HepG2 (cell line): ENCODE results near the gene NOL4L. TPM values are rescaled to one million over a fixed set of nuclear protein-coding genes. Genes with fewer than 3 reads are reported as not detected.

ENCODE experiments used
- ATAC-seq: fragments of 200-7000 bp; cut with Tn5 transposase; 3 replicates; pipeline ENCODE4 v1.9.1; 2020; ENCODE audit warnings: mild to moderate bottlenecking, moderate library complexity
- BruUV-seq: library from RNA; stranded (reverse); fragments of 400-500 nt; replicated peaks from 2 replicates; lab custom pipeline; 2021; lab: Mats Ljungman, UMichigan
- CTCF ChIA-PET: fragments of 300-600 bp; formaldehyde crosslinking; extraction: SDS; loops from one replicate; lab custom pipeline; 2021; ENCODE audit warnings: low total read pairs, inconsistent platforms, low intra/inter-chr PET ratio; lab: Yijun Ruan, JAX
- POLR2A ChIA-PET: fragments of 350-600 bp; sonication (Branson Sonifier 250); formaldehyde crosslinking; loops from one replicate; lab custom pipeline; 2020; ENCODE audit warnings: antibody characterized with exemption, inconsistent platforms; lab: Yijun Ruan, JAX
- DNase-seq: peaks from one replicate; pipeline ENCODE4 v3.0.0-alpha.2; 2015; ENCODE audit warnings: low spot score
- FAIRE-seq: peaks from 3 replicates; lab custom pipeline; 2011; peaks lifted over from hg19 to GRCh38; lab: Jason Lieb, UNC
- H2AFZ ChIP-seq: one replicate; pipeline ENCODE4 v1.6.1; 2011; ENCODE audit warnings: low read length, inconsistent platforms
- H3K27ac ChIP-seq: fragments of 300-600 bp; 3 replicates; pipeline ENCODE4 v1.8.0; 2011; ENCODE audit warnings: mixed run types, mild to moderate bottlenecking, mixed read lengths, low read length, inconsistent platforms; ENCODE audit not compliant: insufficient read depth; ENCODE audit errors: extremely low read length
- H3K27me3 ChIP-seq, 2 experiments: fragments of 200-600 bp in 1 of 2; 2 replicates in 1 of 2; 3 replicates in 1 of 2; pipeline versions ENCODE4 v1.6.0 to v1.8.0; 2011; ENCODE audit warnings: low read length in 2 of 2, mild to moderate bottlenecking in 2 of 2, moderate library complexity in 2 of 2, inconsistent platforms in 1 of 2; ENCODE audit not compliant: insufficient read depth in 2 of 2, control insufficient read depth in 1 of 2
- H3K36me3 ChIP-seq, 2 experiments: fragments of 200-600 bp in 1 of 2; replicated peaks in 1 of 2; 2 replicates in 1 of 2; 3 replicates in 1 of 2; pipeline versions ENCODE4 v1.5.1 to v1.8.0; 2011; ENCODE audit warnings: low read length in 2 of 2, inconsistent platforms in 1 of 2; ENCODE audit not compliant: insufficient read depth in 2 of 2, control insufficient read depth in 1 of 2
- H3K4me1 ChIP-seq: 2 replicates; pipeline ENCODE4 v1.5.1; 2012; ENCODE audit warnings: low read length, inconsistent platforms; ENCODE audit not compliant: insufficient read depth
- H3K4me2 ChIP-seq: 2 replicates; pipeline ENCODE4 v1.6.0; 2011; ENCODE audit warnings: low read depth, low read length, inconsistent platforms
- H3K4me3 ChIP-seq, 3 experiments: fragments of 200-600 bp in 1 of 3; sonication (generic), shearing (Covaris generic) in 1 of 3; replicated peaks in 1 of 3; 2 replicates each; pipeline ENCODE4 v1.5.1; 2011 to 2016; ENCODE audit warnings: low read length in 3 of 3, inconsistent platforms in 2 of 3, low read depth in 2 of 3, mild to moderate bottlenecking in 2 of 3, control low read depth in 1 of 3, mixed read lengths in 1 of 3; ENCODE audit not compliant: insufficient read depth in 1 of 3
- H3K79me2 ChIP-seq: one replicate; pipeline ENCODE4 v1.6.1; 2011; ENCODE audit warnings: low read length, inconsistent platforms; ENCODE audit not compliant: insufficient read depth
- H3K9ac ChIP-seq: 2 replicates; pipeline ENCODE4 v1.6.0; 2011; ENCODE audit warnings: mild to moderate bottlenecking, low read depth, low read length, inconsistent platforms; ENCODE audit not compliant: insufficient read depth
- H3K9me3 ChIP-seq: 2 replicates; pipeline ENCODE4 v1.5.1; 2012; ENCODE audit warnings: mild to moderate bottlenecking, low read length
- H4K20me1 ChIP-seq: 2 replicates; pipeline ENCODE4 v1.6.0; 2011; ENCODE audit warnings: inconsistent platforms, mild to moderate bottlenecking, low read length, moderate library complexity; ENCODE audit not compliant: insufficient read depth
- MED1 ChIP-seq: sonication (generic); formaldehyde crosslinking; IDR thresholded peaks from 2 replicates; pipeline ENCODE4 v1.4.0; 2020; ENCODE audit warnings: missing genetic modification reagents
- NONO ChIP-seq, 2 experiments: fragments of 450-650 bp in 1 of 2; sonication (generic) in 1 of 2; formaldehyde crosslinking in 1 of 2; IDR thresholded peaks in 1 of 2; conservative IDR thresholded peaks in 1 of 2; 2 replicates each; pipeline versions ENCODE4 v1.6.1 to v1.8.0; 2017 to 2022; ENCODE audit warnings: mild to moderate bottlenecking in 1 of 2, missing genetic modification reagents in 1 of 2, moderate library complexity in 1 of 2
- POGZ ChIP-seq: sonication (generic); formaldehyde crosslinking; IDR thresholded peaks from 2 replicates; pipeline ENCODE4 v1.4.0; 2020; ENCODE audit warnings: mild to moderate bottlenecking, missing genetic modification reagents
- ZFP37 ChIP-seq: sonication (generic); formaldehyde crosslinking; IDR thresholded peaks from 2 replicates; pipeline ENCODE4 v1.4.0; 2020; ENCODE audit warnings: missing genetic modification reagents, borderline replicate concordance
- ZFX ChIP-seq: sonication (generic); formaldehyde crosslinking; IDR thresholded peaks from 2 replicates; pipeline ENCODE4 v1.4.0; 2020; ENCODE audit warnings: mild to moderate bottlenecking, low read depth, missing genetic modification reagents, moderate library complexity
- ZNF501 ChIP-seq: sonication (generic); formaldehyde crosslinking; IDR thresholded peaks from 2 replicates; pipeline ENCODE4 v1.5.1; 2020; ENCODE audit warnings: mild to moderate bottlenecking, moderate library complexity, missing genetic modification reagents
- WGBS: methylation state at CpG from one replicate; pipeline ENCODE4 v1.1.6; 2017; ENCODE audit warnings: low lambda C conversion rate; 5-methylcytosine and 5-hydroxymethylcytosine counted together
- in situ Hi-C: cut with HindIII; loops from 2 replicates; pipeline ENCODE4 v1.10.0; 2017; ENCODE audit warnings: low pct_unique_long_range_greater_than_20kb; ENCODE audit not compliant: extremely low pct_ligation_motif_present
- intact Hi-C: fragments of 100-400 bp; cut with micrococcal nuclease; formaldehyde crosslinking; loops from one replicate; pipeline ENCODE4 v1.10.0; 2022; ENCODE audit not compliant: unreplicated experiment
- polyA plus RNA-seq, 8 experiments: library from polyadenylated mRNA; depleted of rRNA in 3 of 8; stranded (reverse) in 7 of 8; unstranded in 1 of 8; fragments of >200 nt; fragmentation: Illumina TruSeq in 4 of 8; extraction: Trizol in 4 of 8; gene quantifications; 2 replicates each; pipeline versions ENCODE4 v1.2.1 to v1.2.3, GENCODE V29; 2011 to 2016; ENCODE audit warnings: low read depth in 4 of 8, missing spikeins in 1 of 8, mixed read lengths in 1 of 8; ENCODE audit not compliant: insufficient read depth in 1 of 8
- total RNA-seq, 5 experiments: library from RNA; depleted of rRNA; stranded (reverse); fragments of >200 nt; fragmentation: Illumina TruSeq; extraction: Trizol; gene quantifications; 2 replicates each; pipeline ENCODE4 v1.2.3, GENCODE V29; 2016; ENCODE audit warnings: low read depth in 1 of 5
- TF ChIP-seq, protein P1 (sequence below): sonication (generic); formaldehyde crosslinking; IDR thresholded peaks from 2 replicates; pipeline ENCODE4 v1.9.0; 2021; ENCODE audit warnings: missing genetic modification reagents, mild to moderate bottlenecking, borderline replicate concordance
- TF ChIP-seq, protein P2 (sequence below): sonication (generic); formaldehyde crosslinking; IDR thresholded peaks from 2 replicates; pipeline ENCODE4 v1.4.0; 2020; ENCODE audit warnings: mild to moderate bottlenecking, missing genetic modification reagents
- TF ChIP-seq, protein P3 (sequence below): sonication (generic); formaldehyde crosslinking; IDR thresholded peaks from 2 replicates; pipeline ENCODE4 v1.5.0; 2020; ENCODE audit warnings: mild to moderate bottlenecking, missing genetic modification reagents
- TF ChIP-seq, protein P4 (sequence below): sonication (generic); formaldehyde crosslinking; IDR thresholded peaks from 2 replicates; pipeline ENCODE4 v1.4.0; 2020; ENCODE audit warnings: mild to moderate bottlenecking, missing genetic modification reagents

The NOL4L gene
- total and polyA plus RNA-seq, 2 of the 13 experiments (the other 11 are each of a cell fraction or from before 2014, with no cell fraction given) = 16.6 to 35.4 TPM

DNA sequence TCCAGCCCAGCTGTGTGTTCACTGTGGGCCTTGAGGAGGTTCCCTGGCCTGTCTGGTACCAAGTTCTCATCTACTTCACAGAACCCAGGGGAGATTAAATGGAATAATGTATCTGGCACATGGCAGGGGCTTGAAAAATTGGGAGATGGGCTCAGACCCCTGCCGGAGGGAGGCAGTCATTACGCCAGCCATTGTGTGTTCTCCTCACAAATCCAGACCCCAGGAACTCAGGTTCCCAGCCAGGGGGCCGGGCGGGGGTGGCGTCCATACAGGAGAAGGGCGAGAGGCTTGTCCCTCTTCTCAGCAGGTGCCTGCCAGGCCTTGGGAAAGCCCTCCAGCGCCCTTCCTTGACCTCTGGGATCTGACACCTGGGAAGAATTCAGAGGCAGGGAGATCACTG, 8.1 kb downstream of the NOL4L start:
- POLR2A ChIA-PET = interaction anchor here (1.2 kb wide), 1 partner anchor 54 kb away, joined by 3 read pairs; no protein-coding TSS in a partner anchor
- FAIRE-seq = no peak

DNA sequence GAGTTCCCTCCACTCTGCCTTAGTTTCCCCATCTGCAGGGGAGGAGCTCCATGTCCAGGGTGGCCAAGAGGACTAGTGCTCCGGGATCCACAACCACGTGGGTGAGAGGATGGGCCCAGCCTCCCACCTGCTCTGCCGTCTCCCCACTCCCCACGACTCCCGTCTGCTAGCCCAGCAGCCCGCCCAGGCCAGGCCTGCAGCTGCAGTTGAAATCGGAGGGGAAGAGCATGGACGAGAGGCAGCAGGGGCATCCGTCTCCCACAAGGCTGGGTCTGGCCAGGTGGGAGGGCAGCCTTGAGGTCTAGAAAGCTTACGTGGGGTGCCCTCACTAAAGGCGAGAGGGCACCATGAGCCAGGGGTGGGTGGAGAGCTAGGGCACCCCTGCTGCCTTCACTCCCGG, 8.6 kb downstream of the NOL4L start:
- FAIRE-seq (no peak), DNase-seq (no peak), ATAC-seq (no peak)
- ChIA-PET POLR2A (interaction anchor here (1.2 kb wide), 1 partner anchor 53 kb away, joined by 3 read pairs; no protein-coding TSS in a partner anchor), CTCF (no interaction called here)
- Histone ChIP-seq H2AFZ (no peak overlapping the region), H3K9me3 (no peaks in the 10 kb centered on the region), H3K36me3 (no peaks in the 10 kb centered on the region), H3K79me2 (peaks cover 6% of the 10 kb centered on the region), H3K9ac (no peak overlapping the region), H3K4me1 (peaks cover 54% of the 10 kb centered on the region), H3K27me3 (no peaks in the 10 kb centered on the region; a peak in 1 of 5 replicates), H3K27ac (no peak overlapping the region), H3K4me3 (no peak overlapping the region), H3K4me2 (no peak overlapping the region), H4K20me1 (no peaks in the 10 kb centered on the region)
- in situ Hi-C loops (no loop called here), intact Hi-C loops (no loop called here)
- WGBS = 81% methylated on average over 12 of the region's 12 CpGs
- BruUV-seq = no TSS peak
- TF ChIP-seq, protein P1, sequence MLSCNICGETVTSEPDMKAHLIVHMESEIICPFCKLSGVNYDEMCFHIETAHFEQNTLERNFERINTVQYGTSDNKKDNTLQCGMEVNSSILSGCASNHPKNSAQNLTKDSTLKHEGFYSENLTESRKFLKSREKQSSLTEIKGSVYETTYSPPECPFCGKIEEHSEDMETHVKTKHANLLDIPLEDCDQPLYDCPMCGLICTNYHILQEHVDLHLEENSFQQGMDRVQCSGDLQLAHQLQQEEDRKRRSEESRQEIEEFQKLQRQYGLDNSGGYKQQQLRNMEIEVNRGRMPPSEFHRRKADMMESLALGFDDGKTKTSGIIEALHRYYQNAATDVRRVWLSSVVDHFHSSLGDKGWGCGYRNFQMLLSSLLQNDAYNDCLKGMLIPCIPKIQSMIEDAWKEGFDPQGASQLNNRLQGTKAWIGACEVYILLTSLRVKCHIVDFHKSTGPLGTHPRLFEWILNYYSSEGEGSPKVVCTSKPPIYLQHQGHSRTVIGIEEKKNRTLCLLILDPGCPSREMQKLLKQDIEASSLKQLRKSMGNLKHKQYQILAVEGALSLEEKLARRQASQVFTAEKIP (CRISPR knock-in tag) = no peak
- TF ChIP-seq, protein P2, sequence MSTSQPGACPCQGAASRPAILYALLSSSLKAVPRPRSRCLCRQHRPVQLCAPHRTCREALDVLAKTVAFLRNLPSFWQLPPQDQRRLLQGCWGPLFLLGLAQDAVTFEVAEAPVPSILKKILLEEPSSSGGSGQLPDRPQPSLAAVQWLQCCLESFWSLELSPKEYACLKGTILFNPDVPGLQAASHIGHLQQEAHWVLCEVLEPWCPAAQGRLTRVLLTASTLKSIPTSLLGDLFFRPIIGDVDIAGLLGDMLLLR (CRISPR knock-in tag) = no peak
- TF ChIP-seq POGZ (CRISPR knock-in tag) (0 out of 2 replicates have a peak, but pooled peaks have one; percentile 25), ZFP37 (no peak)

More for the DNA sequence above, 8.1 kb downstream of the NOL4L start:
- H3K27ac ChIP-seq = no peak overlapping the region
- no peak overlapping the region for H3K9ac ChIP-seq
- H2AFZ ChIP-seq = no peak overlapping the region
- no peaks in the 10 kb centered on the region for H3K9me3 ChIP-seq
- CTCF ChIA-PET = interaction anchor here (1.4 kb wide), 1 partner anchor 56 kb away, joined by 8 read pairs; no protein-coding TSS in a partner anchor
- ATAC-seq (no peak), DNase-seq (no peak)
- TF ChIP-seq ZNF501 (CRISPR knock-in tag) (0 out of 2 replicates have a peak, but pooled peaks have one; percentile 29), MED1 (no peak), NONO (IDR thresholded peaks at IDR 0.05) (no peak), NONO (CRISPR knock-in tag; conservative IDR thresholded peaks at IDR 0.05) (no peak), ZFX (CRISPR knock-in tag) (0 out of 2 replicates have a peak, but pooled peaks have one; percentile 2)
- TF ChIP-seq, protein P3, sequence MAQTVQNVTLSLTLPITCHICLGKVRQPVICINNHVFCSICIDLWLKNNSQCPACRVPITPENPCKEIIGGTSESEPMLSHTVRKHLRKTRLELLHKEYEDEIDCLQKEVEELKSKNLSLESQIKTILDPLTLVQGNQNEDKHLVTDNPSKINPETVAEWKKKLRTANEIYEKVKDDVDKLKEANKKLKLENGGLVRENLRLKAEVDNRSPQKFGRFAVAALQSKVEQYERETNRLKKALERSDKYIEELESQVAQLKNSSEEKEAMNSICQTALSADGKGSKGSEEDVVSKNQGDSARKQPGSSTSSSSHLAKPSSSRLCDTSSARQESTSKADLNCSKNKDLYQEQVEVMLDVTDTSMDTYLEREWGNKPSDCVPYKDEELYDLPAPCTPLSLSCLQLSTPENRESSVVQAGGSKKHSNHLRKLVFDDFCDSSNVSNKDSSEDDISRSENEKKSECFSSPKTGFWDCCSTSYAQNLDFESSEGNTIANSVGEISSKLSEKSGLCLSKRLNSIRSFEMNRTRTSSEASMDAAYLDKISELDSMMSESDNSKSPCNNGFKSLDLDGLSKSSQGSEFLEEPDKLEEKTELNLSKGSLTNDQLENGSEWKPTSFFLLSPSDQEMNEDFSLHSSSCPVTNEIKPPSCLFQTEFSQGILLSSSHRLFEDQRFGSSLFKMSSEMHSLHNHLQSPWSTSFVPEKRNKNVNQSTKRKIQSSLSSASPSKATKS = no peak
- TF ChIP-seq, protein P4, sequence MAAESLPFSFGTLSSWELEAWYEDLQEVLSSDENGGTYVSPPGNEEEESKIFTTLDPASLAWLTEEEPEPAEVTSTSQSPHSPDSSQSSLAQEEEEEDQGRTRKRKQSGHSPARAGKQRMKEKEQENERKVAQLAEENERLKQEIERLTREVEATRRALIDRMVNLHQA = no peak
- WGBS = 77% methylated on average over 7 of the region's 7 CpGs
- H3K36me3 ChIP-seq = no peaks in the 10 kb centered on the region
- no TSS peak for BruUV-seq
- no peak overlapping the region for H3K4me3 ChIP-seq
- H3K4me2 ChIP-seq = no peak overlapping the region
- H3K4me1 ChIP-seq = peaks cover 54% of the 10 kb centered on the region
- no peaks in the 10 kb centered on the region; a peak in 1 of 5 replicates for H3K27me3 ChIP-seq
- H3K79me2 ChIP-seq = peaks cover 6% of the 10 kb centered on the region
- H4K20me1 ChIP-seq = no peaks in the 10 kb centered on the region
- intact Hi-C loops = no loop called here
- in situ Hi-C loops = no loop called here
